Activated T-cell treated with anti-CD3 and anti-CD28 coated beads, Interleukin-2, amount 50 U/mL, for 4 hours (primary cell): ENCODE data around the gene VWC2. TPM values are rescaled to one million over a fixed set of nuclear protein-coding genes. Genes with fewer than 3 reads are reported as not detected.

Source experiments
- ATAC-seq, 2 donors: fragments of 200-7000 bp; cut with Tn5 transposase; one replicate each; pipeline ENCODE4 v1.10.0; 2021
- DNase-seq: peaks from one replicate; pipeline ENCODE4 v3.0.0-alpha.2; 2020
- H3K27me3 Mint-ChIP-seq: one replicate; pipeline ENCODE4 v1.8.0; 2021; ENCODE audit warnings: low read depth, mixed read lengths
- H3K36me3 Mint-ChIP-seq: one replicate; pipeline ENCODE4 v1.8.0; 2022; ENCODE audit warnings: mixed read lengths; ENCODE audit not compliant: insufficient read depth
- H3K4me1 Mint-ChIP-seq: one replicate; pipeline ENCODE4 v1.8.0; 2021; ENCODE audit warnings: low read depth, mixed read lengths
- H3K4me3 Mint-ChIP-seq: one replicate; pipeline ENCODE4 v1.8.0; 2021; ENCODE audit warnings: mild to moderate bottlenecking, moderate library complexity, mixed read lengths
- H3K9me3 Mint-ChIP-seq: one replicate; pipeline ENCODE4 v1.8.0; 2021; ENCODE audit warnings: mixed read lengths
- total RNA-seq, 3 donors: library from RNA; stranded (reverse); gene quantifications; one replicate each; pipeline ENCODE4 v1.2.1, GENCODE V29; 2021

The VWC2 gene
- total RNA-seq: not detected

GRCh38 chr7:49773218-49773935 is at the start of gene VWC2:
VWC2 (plus strand) TSS chr7:49773638; CDS start chr7:49775436, 1,798 bp downstream.
- Mint-ChIP-seq H3K4me3 (no peak within 1 kb of the TSS), H3K27me3 (peaks cover 59% of the 10 kb centered on the region)

GRCh38 chr7:49724071-49724470 is 49.4 kb upstream of the VWC2 start:
- Mint-ChIP-seq H3K9me3 (peaks cover 4% of the 10 kb centered on the region), H3K4me1 (no peaks in the 10 kb centered on the region), H3K27me3 (no peaks in the 10 kb centered on the region), H3K4me3 (no peak overlapping the region), H3K36me3 (no peaks in the 10 kb centered on the region)
- no peak for ATAC-seq
- no peak for DNase-seq

More at GRCh38 chr7:49773218-49773935, at the start of gene VWC2:
- Mint-ChIP-seq H3K36me3 (peaks cover 1% of the 10 kb centered on the region), H3K4me1 (peaks cover 4% of the 10 kb centered on the region), H3K9me3 (no peaks in the 10 kb centered on the region)
- ATAC-seq (peak in 1 of 2 donors; percentile 21), DNase-seq (no peak)

- ATAC-seq: no peak
- H3K9me3 Mint-ChIP-seq: peaks cover 4% of the 10 kb centered on the region
- H3K4me3 Mint-ChIP-seq: no peak overlapping the region
- H3K27me3 Mint-ChIP-seq: peaks cover 3% of the 10 kb centered on the region
- no peak for DNase-seq
- no peaks in the 10 kb centered on the region for H3K36me3 Mint-ChIP-seq
- H3K4me1 Mint-ChIP-seq: no peaks in the 10 kb centered on the region
Observed at GRCh38 chr7:49731836-49732235, 41.6 kb upstream of the VWC2 start.

GRCh38 chr7:49762666-49763065 is 10.8 kb upstream of the VWC2 start:
- H3K4me3 Mint-ChIP-seq: no peak overlapping the region
- ATAC-seq (no peak), DNase-seq (no peak)
- H3K4me1 Mint-ChIP-seq: no peaks in the 10 kb centered on the region
- H3K27me3 Mint-ChIP-seq: no peaks in the 10 kb centered on the region
- no peaks in the 10 kb centered on the region for H3K36me3 Mint-ChIP-seq
- H3K9me3 Mint-ChIP-seq: no peaks in the 10 kb centered on the region

GRCh38 chr7:49763791-49764190 is 9.6 kb upstream of the VWC2 start:
- Mint-ChIP-seq H3K9me3 (no peaks in the 10 kb centered on the region), H3K4me3 (no peak overlapping the region), H3K36me3 (no peaks in the 10 kb centered on the region), H3K27me3 (no peaks in the 10 kb centered on the region), H3K4me1 (no peaks in the 10 kb centered on the region)
- DNase-seq (no peak), ATAC-seq (no peak)

GRCh38 chr7:49766966-49767365 is 6.5 kb upstream of the VWC2 start:
- no peak for ATAC-seq
- Mint-ChIP-seq H3K4me3 (no peak overlapping the region), H3K36me3 (no peaks in the 10 kb centered on the region), H3K4me1 (no peaks in the 10 kb centered on the region), H3K9me3 (no peaks in the 10 kb centered on the region), H3K27me3 (peaks cover 22% of the 10 kb centered on the region)
- DNase-seq: no peak

- Mint-ChIP-seq H3K27me3 (peaks cover 27% of the 10 kb centered on the region), H3K4me1 (no peaks in the 10 kb centered on the region), H3K36me3 (no peaks in the 10 kb centered on the region), H3K4me3 (no peak overlapping the region), H3K9me3 (no peaks in the 10 kb centered on the region)
- DNase-seq (no peak), ATAC-seq (no peak)
Observed at GRCh38 chr7:49767719-49768118, 5.7 kb upstream of the VWC2 start.

- ATAC-seq (no peak), DNase-seq (no peak)
- H3K27me3 Mint-ChIP-seq: peaks cover 33% of the 10 kb centered on the region
- no peak overlapping the region for H3K4me3 Mint-ChIP-seq
- H3K36me3 Mint-ChIP-seq: peaks cover 1% of the 10 kb centered on the region
- peaks cover 4% of the 10 kb centered on the region for H3K4me1 Mint-ChIP-seq
- H3K9me3 Mint-ChIP-seq: no peaks in the 10 kb centered on the region
Observed at GRCh38 chr7:49768254-49768653, 5.2 kb upstream of the VWC2 start.

GRCh38 chr7:49768835-49769234 is 4.6 kb upstream of the VWC2 start:
- Mint-ChIP-seq H3K36me3 (peaks cover 1% of the 10 kb centered on the region), H3K4me1 (peaks cover 4% of the 10 kb centered on the region), H3K9me3 (no peaks in the 10 kb centered on the region), H3K4me3 (no peak overlapping the region), H3K27me3 (peaks cover 33% of the 10 kb centered on the region)
- DNase-seq (no peak), ATAC-seq (no peak)

- Mint-ChIP-seq H3K36me3 (peaks cover 1% of the 10 kb centered on the region), H3K9me3 (no peaks in the 10 kb centered on the region), H3K4me1 (peaks cover 4% of the 10 kb centered on the region), H3K4me3 (no peak overlapping the region), H3K27me3 (peaks cover 33% of the 10 kb centered on the region)
- ATAC-seq: no peak
- no peak for DNase-seq
Observed at GRCh38 chr7:49769285-49769857, 4.1 kb upstream of the VWC2 start.

GRCh38 chr7:49770838-49771237 is 2.6 kb upstream of the VWC2 start:
- Mint-ChIP-seq H3K27me3 (peaks cover 40% of the 10 kb centered on the region), H3K4me3 (no peak overlapping the region), H3K36me3 (peaks cover 1% of the 10 kb centered on the region), H3K9me3 (no peaks in the 10 kb centered on the region), H3K4me1 (peaks cover 4% of the 10 kb centered on the region)
- no peak for DNase-seq
- no peak for ATAC-seq

- Mint-ChIP-seq H3K4me3 (no peak overlapping the region), H3K27me3 (peaks cover 47% of the 10 kb centered on the region), H3K4me1 (peaks cover 4% of the 10 kb centered on the region), H3K9me3 (no peaks in the 10 kb centered on the region), H3K36me3 (peaks cover 1% of the 10 kb centered on the region)
- ATAC-seq: no peak
- no peak for DNase-seq
Observed at GRCh38 chr7:49771427-49772176, 1.8 kb upstream of the VWC2 start.

GRCh38 chr7:49772916-49773217 is 571 bp upstream of the VWC2 start:
- ATAC-seq (no peak), DNase-seq (no peak)
- H3K4me3 Mint-ChIP-seq: no peak overlapping the region
- peaks cover 4% of the 10 kb centered on the region for H3K4me1 Mint-ChIP-seq
- no peaks in the 10 kb centered on the region for H3K9me3 Mint-ChIP-seq
- H3K36me3 Mint-ChIP-seq: peaks cover 1% of the 10 kb centered on the region
- peaks cover 58% of the 10 kb centered on the region for H3K27me3 Mint-ChIP-seq

GRCh38 chr7:49773936-49774458 is 559 bp downstream of the VWC2 start:
- Mint-ChIP-seq H3K4me3 (no peak overlapping the region), H3K4me1 (peaks cover 4% of the 10 kb centered on the region), H3K9me3 (no peaks in the 10 kb centered on the region), H3K36me3 (peaks cover 1% of the 10 kb centered on the region), H3K27me3 (peaks cover 59% of the 10 kb centered on the region)
- ATAC-seq: no peak
- no peak for DNase-seq
